IMR-90 (cell line): ENCODE measurements around the gene NUCB1. TPM values are rescaled to one million over a fixed set of nuclear protein-coding genes. Genes with fewer than 3 reads are reported as not detected.

Source experiments
- ATAC-seq: fragments of 200-7000 bp; cut with Tn5 transposase; 2 replicates; pipeline ENCODE4 v1.9.1; 2020; ENCODE audit warnings: low read depth, mild to moderate bottlenecking, moderate library complexity
- BruUV-seq: library from RNA; stranded (reverse); fragments of 400-500 nt; replicated peaks from 2 replicates; lab custom pipeline; 2021; lab: Mats Ljungman, UMichigan
- CTCF ChIA-PET: fragments of 300-600 bp; formaldehyde crosslinking; extraction: SDS; loops from one replicate; lab custom pipeline; 2021; ENCODE audit warnings: antibody characterized with exemption; lab: Yijun Ruan, JAX
- POLR2A ChIA-PET: fragments of 300-600 bp; sonication (Branson Sonifier 250); formaldehyde crosslinking; loops from one replicate; lab custom pipeline; 2022; ENCODE audit warnings: antibody characterized with exemption; ENCODE audit not compliant: unreplicated experiment; lab: Charles Lee
- DNase-seq: peaks from one replicate; pipeline ENCODE4 v3.0.0; 2013
- H2AFZ ChIP-seq: replicated peaks from 2 replicates; pipeline ENCODE3; 2013; ENCODE audit warnings: low read length, mild to moderate bottlenecking; ENCODE audit not compliant: poor library complexity
- H2AK5ac ChIP-seq: 2 replicates; pipeline ENCODE4 v1.6.1; 2013; ENCODE audit warnings: low read depth, low read length, inconsistent platforms
- H2AK9ac ChIP-seq: replicated peaks from 2 replicates; pipeline ENCODE3; 2013; ENCODE audit warnings: mild to moderate bottlenecking, low read depth, low read length, moderate library complexity; ENCODE audit not compliant: poor library complexity
- H2BK120ac ChIP-seq: 2 replicates; pipeline ENCODE4 v1.6.1; 2013; ENCODE audit warnings: low read depth, low read length, inconsistent platforms
- H2BK15ac ChIP-seq: 3 replicates; pipeline ENCODE4 v1.6.1; 2013; ENCODE audit warnings: low read depth, low read length, inconsistent platforms
- H2BK20ac ChIP-seq: 2 replicates; pipeline ENCODE4 v1.6.1; 2013; ENCODE audit warnings: low read depth, mild to moderate bottlenecking, inconsistent platforms, low read length, moderate library complexity
- H2BK5ac ChIP-seq: 2 replicates; pipeline ENCODE4 v1.6.1; 2013; ENCODE audit warnings: mild to moderate bottlenecking, low read depth, low read length, inconsistent platforms; ENCODE audit not compliant: poor library complexity, severe bottlenecking
- H3K14ac ChIP-seq: replicated peaks from 2 replicates; pipeline ENCODE4 v1.6.1; 2013; ENCODE audit warnings: low read depth, low read length, inconsistent platforms
- H3K18ac ChIP-seq: 2 replicates; pipeline ENCODE4 v1.6.1; 2013; ENCODE audit warnings: low read depth, low read length, control low read depth
- H3K23ac ChIP-seq: 2 replicates; pipeline ENCODE4 v1.6.1; 2013; ENCODE audit warnings: low read depth, low read length, inconsistent platforms
- H3K27ac ChIP-seq: 2 replicates; pipeline ENCODE4 v1.5.1; 2013; ENCODE audit warnings: mild to moderate bottlenecking, control low read depth, low read length; ENCODE audit not compliant: insufficient read depth
- H3K27me3 ChIP-seq: 2 replicates; pipeline ENCODE4 v1.6.1; 2013; ENCODE audit warnings: low read length; ENCODE audit not compliant: control insufficient read depth, insufficient read depth
- H3K36me3 ChIP-seq: 2 replicates; pipeline ENCODE4 v1.6.1; 2013; ENCODE audit warnings: low read length, mixed read lengths; ENCODE audit not compliant: control insufficient read depth, insufficient read depth
- H3K4ac ChIP-seq: 2 replicates; pipeline ENCODE4 v1.6.1; 2013; ENCODE audit warnings: low read depth, low read length, inconsistent platforms
- H3K4me1 ChIP-seq: 2 replicates; pipeline ENCODE4 v1.6.1; 2013; ENCODE audit warnings: low read length, mixed read lengths; ENCODE audit not compliant: control insufficient read depth, insufficient read depth
- H3K4me2 ChIP-seq: 2 replicates; pipeline ENCODE4 v1.6.1; 2013; ENCODE audit warnings: low read depth, mild to moderate bottlenecking, control low read depth, low read length, moderate library complexity
- H3K4me3 ChIP-seq: 2 replicates; pipeline ENCODE4 v1.5.1; 2013; ENCODE audit warnings: low read depth, mild to moderate bottlenecking, control low read depth, low read length, moderate library complexity; ENCODE audit not compliant: insufficient read depth
- H3K56ac ChIP-seq: 2 replicates; pipeline ENCODE4 v1.6.1; 2013; ENCODE audit warnings: low read length, inconsistent platforms; ENCODE audit not compliant: insufficient read depth; ENCODE audit errors: extremely low read depth
- H3K79me1 ChIP-seq, 2 experiments: 2 replicates each; pipeline ENCODE4 v1.6.1; 2013; ENCODE audit warnings: low read length in 2 of 2, inconsistent platforms in 1 of 2, low read depth in 1 of 2
- H3K9ac ChIP-seq: 2 replicates; pipeline ENCODE4 v1.6.1; 2013; ENCODE audit warnings: low read depth, low read length, control low read depth
- H3K9me1 ChIP-seq: 2 replicates; pipeline ENCODE4 v1.6.1; 2013; ENCODE audit warnings: low read length, inconsistent platforms; ENCODE audit not compliant: insufficient read depth
- H3K9me3 ChIP-seq: 2 replicates; pipeline ENCODE4 v1.6.1; 2013; ENCODE audit warnings: low read length; ENCODE audit not compliant: control insufficient read depth, insufficient read depth
- H4K20me1 ChIP-seq: 2 replicates; pipeline ENCODE4 v1.6.1; 2013; ENCODE audit warnings: low read length, inconsistent platforms; ENCODE audit not compliant: insufficient read depth
- H4K5ac ChIP-seq: 2 replicates; pipeline ENCODE4 v1.6.1; 2013; ENCODE audit warnings: mild to moderate bottlenecking, low read depth, low read length, control low read depth
- H4K8ac ChIP-seq, 2 experiments: 2 replicates each; pipeline ENCODE4 v1.6.1; 2013; ENCODE audit warnings: low read depth in 2 of 2, low read length in 2 of 2, control low read depth in 1 of 2, inconsistent platforms in 1 of 2
- H4K91ac ChIP-seq: 2 replicates; pipeline ENCODE4 v1.6.1; 2013; ENCODE audit warnings: low read depth, low read length, inconsistent platforms; ENCODE audit not compliant: insufficient read depth
- BHLHE40 ChIP-seq: fragments of 150-350 bp; IDR thresholded peaks from 2 replicates; pipeline ENCODE4 v1.6.1; 2016; ENCODE audit warnings: mild to moderate bottlenecking, low read depth, low read length
- CEBPB ChIP-seq: IDR thresholded peaks from 2 replicates; pipeline ENCODE4 v1.6.1; 2012; ENCODE audit warnings: low read depth, low read length, improper control_type of control experiment
- CHD1 ChIP-seq: IDR thresholded peaks from 2 replicates; pipeline ENCODE4 v1.6.1; 2012; ENCODE audit warnings: low read depth, low read length, improper control_type of control experiment
- CTCF ChIP-seq: conservative IDR thresholded peaks from 2 replicates; pipeline ENCODE4 v1.5.1; 2012; ENCODE audit warnings: mild to moderate bottlenecking, low read depth, low read length, improper control_type of control experiment
- ELK1 ChIP-seq: fragments of 150-350 bp; IDR thresholded peaks from 2 replicates; pipeline ENCODE4 v1.6.1; 2016; ENCODE audit warnings: low read depth, mild to moderate bottlenecking, low read length, moderate library complexity, borderline replicate concordance
- FOS ChIP-seq: fragments of 150-350 bp; IDR thresholded peaks from 2 replicates; pipeline ENCODE4 v1.6.1; 2016; ENCODE audit warnings: low read depth, low read length
- MAFK ChIP-seq: IDR thresholded peaks from 2 replicates; pipeline ENCODE4 v1.6.1; 2012; ENCODE audit warnings: low read depth, low read length, improper control_type of control experiment
- MAZ ChIP-seq: IDR thresholded peaks from 2 replicates; pipeline ENCODE4 v1.6.1; 2012; ENCODE audit warnings: low read depth, mild to moderate bottlenecking, low read length, improper control_type of control experiment, moderate library complexity, borderline replicate concordance
- MXI1 ChIP-seq: IDR thresholded peaks from 2 replicates; pipeline ENCODE4 v1.6.1; 2012; ENCODE audit warnings: low read depth, mild to moderate bottlenecking, low read length, moderate library complexity, borderline replicate concordance
- NFE2L2 ChIP-seq: fragments of 150-350 bp; IDR thresholded peaks from 2 replicates; pipeline ENCODE4 v1.6.1; 2016; ENCODE audit warnings: low read depth, mild to moderate bottlenecking, low read length
- POLR2A ChIP-seq: IDR thresholded peaks from 2 replicates; pipeline ENCODE4 v1.6.1; 2012; ENCODE audit warnings: mild to moderate bottlenecking, low read depth, low read length
- RAD21 ChIP-seq: IDR thresholded peaks from 2 replicates; pipeline ENCODE4 v1.6.1; 2012; ENCODE audit warnings: low read length, improper control_type of control experiment
- RCOR1 ChIP-seq: IDR thresholded peaks from 2 replicates; pipeline ENCODE4 v1.6.1; 2012; ENCODE audit warnings: mild to moderate bottlenecking, low read length, improper control_type of control experiment; ENCODE audit not compliant: insufficient replicate concordance
- RFX5 ChIP-seq: IDR thresholded peaks from 2 replicates; pipeline ENCODE4 v1.8.0; 2012; ENCODE audit warnings: low read depth, mild to moderate bottlenecking, low read length, moderate library complexity
- SMC3 ChIP-seq: fragments of 150-350 bp; IDR thresholded peaks from 2 replicates; pipeline ENCODE4 v1.6.1; 2016; ENCODE audit warnings: low read depth, mild to moderate bottlenecking, antibody characterized with exemption, low read length, moderate library complexity
- USF2 ChIP-seq: fragments of 150-350 bp; IDR thresholded peaks from 2 replicates; pipeline ENCODE4 v1.6.1; 2017; ENCODE audit warnings: mild to moderate bottlenecking, antibody characterized with exemption, low read length, low read depth
- WGBS, 2 experiments: methylation state at CpG; one replicate each; pipeline versions ENCODE4 v1.1.5 to v1.1.7; 2013; ENCODE audit warnings: missing lambda C conversion rate in 2 of 2; ENCODE audit not compliant: insufficient read length in 1 of 2; ENCODE audit errors: extremely low coverage in 2 of 2; 5-methylcytosine and 5-hydroxymethylcytosine counted together
- dilution Hi-C: fragments of 300-500 bp; cut with HindIII; formaldehyde crosslinking; loops from one replicate; pipeline ENCODE4 v1.14.3; 2018; ENCODE audit warnings: low sequenced_read_pairs; ENCODE audit not compliant: unreplicated experiment
- in situ Hi-C: fragments of 300-500 bp; cut with MboI; formaldehyde crosslinking; loops from 3 replicates; pipeline ENCODE4 v1.14.3; 2019; ENCODE audit warnings: low sequenced_read_pairs, inconsistent platforms, mixed read lengths
- intact Hi-C: fragments of 100-400 bp; cut with micrococcal nuclease; formaldehyde crosslinking; loops from 2 replicates; pipeline ENCODE4 v1.10.0; 2022
- polyA plus RNA-seq, 3 experiments: library from polyadenylated mRNA; depleted of rRNA; stranded (reverse); fragments of >200 nt; gene quantifications; 2 replicates each; pipeline ENCODE4 v1.2.3, GENCODE V29; 2012; ENCODE audit warnings: low replicate concordance in 1 of 3
- total RNA-seq: library from RNA; depleted of rRNA; stranded (reverse); fragments of >200 nt; gene quantifications from 2 replicates; pipeline ENCODE4 v1.2.3, GENCODE V29; 2012

Gene NUCB1
- total and polyA plus RNA-seq, 2 of the 4 experiments (the other 2 are of a cell fraction) = 37.3 to 253 TPM

- Histone ChIP-seq H3K4me3 (no peak overlapping the region), H2BK120ac (no peak overlapping the region), H3K9me3 (peaks cover 7% of the 10 kb centered on the region; the same call in 1 of the 2 replicates), H4K20me1 (no peaks in the 10 kb centered on the region), H2BK15ac (no peak overlapping the region), H3K4me1 (no peaks in the 10 kb centered on the region), H3K9me1 (no peaks in the 10 kb centered on the region), H3K79me1 (no peaks in the 10 kb centered on the region; a peak in 1 of 4 replicates), H4K91ac (no peak overlapping the region), H3K56ac (no peak overlapping the region), H4K8ac (no peak overlapping the region), H3K36me3 (no peaks in the 10 kb centered on the region), H2AK5ac (no peak overlapping the region), H4K5ac (no peak overlapping the region), H2AK9ac (no peak overlapping the region), H3K4me2 (no peak overlapping the region), H3K27me3 (no peaks in the 10 kb centered on the region), H3K9ac (no peak overlapping the region), H3K23ac (no peak overlapping the region), H3K18ac (no peak overlapping the region), H3K27ac (no peak overlapping the region), H2BK20ac (no peak overlapping the region), H3K4ac (no peak overlapping the region), H2BK5ac (no peak overlapping the region), H3K14ac (no peak overlapping the region), H2AFZ (no peak overlapping the region)
- dilution Hi-C loops (no loop called here), in situ Hi-C loops (no loop called here), intact Hi-C loops (no loop called here)
- ChIA-PET CTCF (no interaction called here), POLR2A (no interaction called here)
- ATAC-seq (no peak), DNase-seq (no peak)
- TF ChIP-seq CHD1 (no peak), USF2 (no peak), CTCF (no peak), BHLHE40 (no peak), FOS (no peak), MAZ (no peak), MAFK (no peak), SMC3 (no peak), MXI1 (no peak), CEBPB (no peak), RFX5 (no peak), RAD21 (no peak), RCOR1 (no peak), NFE2L2 (no peak), ELK1 (no peak), POLR2A (no peak)
- WGBS, 2 experiments = 43% methylated on average over 1 of the region's 7 CpGs; no CpG with 5 or more reads in 1 of the 2 experiments
- BruUV-seq = no TSS peak
Measured at GRCh38 chr19:48938256-48938655, 38.1 kb downstream of the NUCB1 start.
